ENCODE data around the gene SH3RF1. TPM values are rescaled to one million over a fixed set of nuclear protein-coding genes. Genes with fewer than 3 reads are reported as not detected.

SH3RF1 gene
- total and polyA plus RNA-seq, 4 donors: 1.8 to 7.9 (median 3.5) TPM

- Histone ChIP-seq H3K27ac (ENCODE audit: low read depth in 1 of 2, low read length in 2 of 2) (no peak overlapping the region), H3K36me3 (ENCODE audit: control insufficient read depth in 4 of 4, insufficient read depth in 3 of 4, low read depth in 1 of 4, low read length in 3 of 4) (peaks cover 0 to 6% (median 0%) of the 10 kb centered on the region in 4 donors), H3K9ac (ENCODE audit: low read depth in 1 of 2, low read length in 2 of 2) (no peak overlapping the region), H3K27me3 (ENCODE audit: control insufficient read depth in 4 of 4, insufficient read depth in 4 of 4, low read length in 3 of 4) (no peaks in the 10 kb centered on the region), H3K9me3 (ENCODE audit: control insufficient read depth in 4 of 4, low read length in 3 of 4) (no peaks in the 10 kb centered on the region), H3K4me3 (ENCODE audit: low read depth in 1 of 3, low read length in 3 of 3) (no peak overlapping the region), H3K4me1 (ENCODE audit: control insufficient read depth in 4 of 4, insufficient read depth in 4 of 4, low read length in 3 of 4) (no peaks in the 10 kb centered on the region)
- WGBS: 48% methylated on average over 3 of the region's 3 CpGs
- TF ChIP-seq NR2F2 (IDR thresholded peaks at IDR 0.05) (no peak), REST (IDR thresholded peaks at IDR 0.05) (no peak), RAD21 (IDR thresholded peaks at IDR 0.05) (no peak)
- TF ChIP-seq, protein P1, sequence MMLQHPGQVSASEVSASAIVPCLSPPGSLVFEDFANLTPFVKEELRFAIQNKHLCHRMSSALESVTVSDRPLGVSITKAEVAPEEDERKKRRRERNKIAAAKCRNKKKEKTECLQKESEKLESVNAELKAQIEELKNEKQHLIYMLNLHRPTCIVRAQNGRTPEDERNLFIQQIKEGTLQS (IDR thresholded peaks at IDR 0.05): no peak
- DNase-seq (ENCODE audit: low spot score): no peak
Measured at GRCh38 chr4:169147191-169147590, 123.6 kb downstream of the SH3RF1 start.

- Histone ChIP-seq H3K27me3 (ENCODE audit: control insufficient read depth in 4 of 4, insufficient read depth in 4 of 4, low read length in 3 of 4) (no peaks in the 10 kb centered on the region), H3K9ac (ENCODE audit: low read depth in 1 of 2, low read length in 2 of 2) (no peak overlapping the region), H3K4me1 (ENCODE audit: control insufficient read depth in 4 of 4, insufficient read depth in 4 of 4, low read length in 3 of 4) (no peaks in the 10 kb centered on the region), H3K36me3 (ENCODE audit: control insufficient read depth in 4 of 4, insufficient read depth in 3 of 4, low read depth in 1 of 4, low read length in 3 of 4) (peaks cover 0 to 4% (median 0%) of the 10 kb centered on the region in 4 donors), H3K9me3 (ENCODE audit: control insufficient read depth in 4 of 4, low read length in 3 of 4) (no peaks in the 10 kb centered on the region), H3K27ac (ENCODE audit: low read depth in 1 of 2, low read length in 2 of 2) (no peak overlapping the region), H3K4me3 (ENCODE audit: low read depth in 1 of 3, low read length in 3 of 3) (no peak overlapping the region)
- DNase-seq (ENCODE audit: low spot score): no peak
- TF ChIP-seq SP1 (IDR thresholded peaks at IDR 0.05) (no peak), YY1 (IDR thresholded peaks at IDR 0.05) (no peak), FOXA1 (IDR thresholded peaks at IDR 0.05) (no peak), TAF1 (conservative IDR thresholded peaks at IDR 0.05) (no peak), JUND (IDR thresholded peaks at IDR 0.05) (no peak), NR2F2 (IDR thresholded peaks at IDR 0.05) (no peak), REST (IDR thresholded peaks at IDR 0.05) (no peak), MAX (IDR thresholded peaks at IDR 0.05) (no peak), HNF4G (IDR thresholded peaks at IDR 0.05) (no peak), RXRA (IDR thresholded peaks at IDR 0.05) (no peak), CTCF (IDR thresholded peaks at IDR 0.05; ENCODE audit: low read depth, low read length, missing input control) (no peak)
Measured at GRCh38 chr4:169144061-169144600, 126.6 kb downstream of the SH3RF1 start.

All from liver (tissue), 9 donors.